ENCODE results near the gene MEFV. TPM values are rescaled to one million over a fixed set of nuclear protein-coding genes. Genes with fewer than 3 reads are reported as not detected.

Gene MEFV
- total RNA-seq, 1 experiment from 2014 or later = not detected

GRCh38 chr16:3259836-3260235 is 3.4 kb upstream of the MEFV start:
- Histone ChIP-seq H3K36me3 (ENCODE audit: insufficient read depth, low read length) (no peaks in the 10 kb centered on the region), H3K4me2 (ENCODE audit: low read depth, low read length, poor library complexity, severe bottlenecking) (no peak overlapping the region), H3K9ac (ENCODE audit: low read length) (no peak overlapping the region), H2AFZ (ENCODE audit: low read length) (no peak overlapping the region), H3K79me2 (ENCODE audit: low read length) (no peaks in the 10 kb centered on the region), H3K4me1 (ENCODE audit: low read length) (peaks cover 13% of the 10 kb centered on the region), H3K9me2 (replicated peaks; ENCODE audit: insufficient read depth, low read length) (no peaks in the 10 kb centered on the region), H3K27ac (ENCODE audit: low read length) (no peak overlapping the region), H3K4me3 (ENCODE audit: low read length) (no peak overlapping the region), H3K9me3 (ENCODE audit: low read length) (no peaks in the 10 kb centered on the region), H4K20me1 (ENCODE audit: insufficient read depth, low read depth, low read length) (no peaks in the 10 kb centered on the region), H3K27me3 (ENCODE audit: low read length) (no peaks in the 10 kb centered on the region)
- no peak for DNase-seq

GRCh38 chr16:3256866-3257465 is 533 bp upstream of the MEFV start:
- H3K4me3 ChIP-seq (ENCODE audit: low read length) = no peak overlapping the region
- H3K9ac ChIP-seq (ENCODE audit: low read length) = no peak overlapping the region
- H4K20me1 ChIP-seq (ENCODE audit: insufficient read depth, low read depth, low read length) = no peaks in the 10 kb centered on the region
- no peak overlapping the region for H2AFZ ChIP-seq (ENCODE audit: low read length)
- no peaks in the 10 kb centered on the region for H3K27me3 ChIP-seq (ENCODE audit: low read length)
- H3K9me2 ChIP-seq (replicated peaks; ENCODE audit: insufficient read depth, low read length) = no peaks in the 10 kb centered on the region
- no peak for DNase-seq
- no peaks in the 10 kb centered on the region for H3K4me1 ChIP-seq (ENCODE audit: low read length)
- no peak overlapping the region for H3K4me2 ChIP-seq (ENCODE audit: low read depth, low read length, poor library complexity, severe bottlenecking)
- H3K9me3 ChIP-seq (ENCODE audit: low read length) = no peaks in the 10 kb centered on the region
- no peaks in the 10 kb centered on the region for H3K36me3 ChIP-seq (ENCODE audit: insufficient read depth, low read length)
- no peaks in the 10 kb centered on the region for H3K79me2 ChIP-seq (ENCODE audit: low read length)
- H3K27ac ChIP-seq (ENCODE audit: low read length) = no peak overlapping the region

- Histone ChIP-seq H3K36me3 (ENCODE audit: insufficient read depth, low read length) (no peaks in the 10 kb centered on the region), H3K9me3 (ENCODE audit: low read length) (no peaks in the 10 kb centered on the region), H3K9ac (ENCODE audit: low read length) (no peak overlapping the region), H3K4me1 (ENCODE audit: low read length) (no peaks in the 10 kb centered on the region), H3K79me2 (ENCODE audit: low read length) (no peaks in the 10 kb centered on the region), H3K4me3 (ENCODE audit: low read length) (no peak overlapping the region), H4K20me1 (ENCODE audit: insufficient read depth, low read depth, low read length) (no peaks in the 10 kb centered on the region), H3K27me3 (ENCODE audit: low read length) (no peaks in the 10 kb centered on the region), H3K9me2 (replicated peaks; ENCODE audit: insufficient read depth, low read length) (no peaks in the 10 kb centered on the region), H2AFZ (ENCODE audit: low read length) (no peak overlapping the region), H3K4me2 (ENCODE audit: low read depth, low read length, poor library complexity, severe bottlenecking) (no peak overlapping the region), H3K27ac (ENCODE audit: low read length) (no peak overlapping the region)
- no peak for DNase-seq
Observed at GRCh38 chr16:3254309-3254708, 2.1 kb downstream of the MEFV start.

GRCh38 chr16:3252967-3253366 is 3.5 kb downstream of the MEFV start:
- Histone ChIP-seq H3K9me3 (ENCODE audit: low read length) (no peaks in the 10 kb centered on the region), H3K4me1 (ENCODE audit: low read length) (no peaks in the 10 kb centered on the region), H3K9ac (ENCODE audit: low read length) (no peak overlapping the region), H3K79me2 (ENCODE audit: low read length) (no peaks in the 10 kb centered on the region), H3K27me3 (ENCODE audit: low read length) (no peaks in the 10 kb centered on the region), H3K4me3 (ENCODE audit: low read length) (no peak overlapping the region), H4K20me1 (ENCODE audit: insufficient read depth, low read depth, low read length) (no peaks in the 10 kb centered on the region), H3K27ac (ENCODE audit: low read length) (no peak overlapping the region), H2AFZ (ENCODE audit: low read length) (no peak overlapping the region), H3K4me2 (ENCODE audit: low read depth, low read length, poor library complexity, severe bottlenecking) (no peak overlapping the region), H3K36me3 (ENCODE audit: insufficient read depth, low read length) (no peaks in the 10 kb centered on the region), H3K9me2 (replicated peaks; ENCODE audit: insufficient read depth, low read length) (no peaks in the 10 kb centered on the region)
- no peak for DNase-seq

- Histone ChIP-seq H3K27ac (ENCODE audit: low read length) (no peak overlapping the region), H3K36me3 (ENCODE audit: insufficient read depth, low read length) (no peaks in the 10 kb centered on the region), H3K79me2 (ENCODE audit: low read length) (no peaks in the 10 kb centered on the region), H2AFZ (ENCODE audit: low read length) (no peak overlapping the region), H4K20me1 (ENCODE audit: insufficient read depth, low read depth, low read length) (no peaks in the 10 kb centered on the region), H3K27me3 (ENCODE audit: low read length) (no peaks in the 10 kb centered on the region), H3K4me2 (ENCODE audit: low read depth, low read length, poor library complexity, severe bottlenecking) (no peak overlapping the region), H3K9me3 (ENCODE audit: low read length) (no peaks in the 10 kb centered on the region), H3K4me3 (ENCODE audit: low read length) (no peak overlapping the region), H3K9ac (ENCODE audit: low read length) (no peak overlapping the region), H3K4me1 (ENCODE audit: low read length) (no peaks in the 10 kb centered on the region), H3K9me2 (replicated peaks; ENCODE audit: insufficient read depth, low read length) (no peaks in the 10 kb centered on the region)
- DNase-seq = no peak
Observed at GRCh38 chr16:3249451-3249850, 7.0 kb downstream of the MEFV start.

GRCh38 chr16:3249020-3249419 is 7.4 kb downstream of the MEFV start:
- Histone ChIP-seq H3K4me1 (ENCODE audit: low read length) (no peaks in the 10 kb centered on the region), H3K4me2 (ENCODE audit: low read depth, low read length, poor library complexity, severe bottlenecking) (no peak overlapping the region), H3K9me2 (replicated peaks; ENCODE audit: insufficient read depth, low read length) (no peaks in the 10 kb centered on the region), H2AFZ (ENCODE audit: low read length) (no peak overlapping the region), H3K79me2 (ENCODE audit: low read length) (no peaks in the 10 kb centered on the region), H3K36me3 (ENCODE audit: insufficient read depth, low read length) (no peaks in the 10 kb centered on the region), H3K27ac (ENCODE audit: low read length) (no peak overlapping the region), H3K27me3 (ENCODE audit: low read length) (no peaks in the 10 kb centered on the region), H4K20me1 (ENCODE audit: insufficient read depth, low read depth, low read length) (no peaks in the 10 kb centered on the region), H3K4me3 (ENCODE audit: low read length) (no peak overlapping the region), H3K9me3 (ENCODE audit: low read length) (no peaks in the 10 kb centered on the region), H3K9ac (ENCODE audit: low read length) (no peak overlapping the region)
- DNase-seq = no peak

GRCh38 chr16:3248596-3248995 is 7.8 kb downstream of the MEFV start:
- no peaks in the 10 kb centered on the region for H3K9me3 ChIP-seq (ENCODE audit: low read length)
- no peak for DNase-seq
- no peaks in the 10 kb centered on the region for H3K27me3 ChIP-seq (ENCODE audit: low read length)
- no peak overlapping the region for H3K4me3 ChIP-seq (ENCODE audit: low read length)
- H4K20me1 ChIP-seq (ENCODE audit: insufficient read depth, low read depth, low read length) = no peaks in the 10 kb centered on the region
- H3K79me2 ChIP-seq (ENCODE audit: low read length) = no peaks in the 10 kb centered on the region
- H3K9ac ChIP-seq (ENCODE audit: low read length) = no peak overlapping the region
- H2AFZ ChIP-seq (ENCODE audit: low read length) = no peak overlapping the region
- H3K4me2 ChIP-seq (ENCODE audit: low read depth, low read length, poor library complexity, severe bottlenecking) = no peak overlapping the region
- no peaks in the 10 kb centered on the region for H3K4me1 ChIP-seq (ENCODE audit: low read length)
- no peak overlapping the region for H3K27ac ChIP-seq (ENCODE audit: low read length)
- H3K9me2 ChIP-seq (replicated peaks; ENCODE audit: insufficient read depth, low read length) = no peaks in the 10 kb centered on the region
- H3K36me3 ChIP-seq (ENCODE audit: insufficient read depth, low read length) = no peaks in the 10 kb centered on the region

GRCh38 chr16:3246876-3247275 is 9.6 kb downstream of the MEFV start:
- H4K20me1 ChIP-seq (ENCODE audit: insufficient read depth, low read depth, low read length) = no peaks in the 10 kb centered on the region

GRCh38 chr16:3246002-3246401 is 10.4 kb downstream of the MEFV start:
- Histone ChIP-seq H4K20me1 (ENCODE audit: insufficient read depth, low read depth, low read length) (no peaks in the 10 kb centered on the region), H3K9me3 (ENCODE audit: low read length) (no peaks in the 10 kb centered on the region), H3K4me3 (ENCODE audit: low read length) (no peak overlapping the region), H3K4me2 (ENCODE audit: low read depth, low read length, poor library complexity, severe bottlenecking) (no peak overlapping the region), H2AFZ (ENCODE audit: low read length) (no peak overlapping the region), H3K9me2 (replicated peaks; ENCODE audit: insufficient read depth, low read length) (no peaks in the 10 kb centered on the region), H3K9ac (ENCODE audit: low read length) (no peak overlapping the region), H3K4me1 (ENCODE audit: low read length) (no peaks in the 10 kb centered on the region), H3K36me3 (ENCODE audit: insufficient read depth, low read length) (no peaks in the 10 kb centered on the region), H3K27ac (ENCODE audit: low read length) (no peak overlapping the region), H3K79me2 (ENCODE audit: low read length) (no peaks in the 10 kb centered on the region), H3K27me3 (ENCODE audit: low read length) (no peaks in the 10 kb centered on the region)
- DNase-seq = no peak

More at GRCh38 chr16:3246876-3247275, 9.6 kb downstream of the MEFV start:
- H3K36me3 ChIP-seq (ENCODE audit: insufficient read depth, low read length) = no peaks in the 10 kb centered on the region
- no peak overlapping the region for H3K4me3 ChIP-seq (ENCODE audit: low read length)
- H3K4me1 ChIP-seq (ENCODE audit: low read length) = no peaks in the 10 kb centered on the region
- no peak overlapping the region for H3K9ac ChIP-seq (ENCODE audit: low read length)
- H2AFZ ChIP-seq (ENCODE audit: low read length) = no peak overlapping the region
- no peaks in the 10 kb centered on the region for H3K27me3 ChIP-seq (ENCODE audit: low read length)
- DNase-seq = no peak
- H3K4me2 ChIP-seq (ENCODE audit: low read depth, low read length, poor library complexity, severe bottlenecking) = no peak overlapping the region
- no peaks in the 10 kb centered on the region for H3K9me3 ChIP-seq (ENCODE audit: low read length)
- H3K9me2 ChIP-seq (replicated peaks; ENCODE audit: insufficient read depth, low read length) = no peaks in the 10 kb centered on the region
- no peaks in the 10 kb centered on the region for H3K79me2 ChIP-seq (ENCODE audit: low read length)
- H3K27ac ChIP-seq (ENCODE audit: low read length) = no peak overlapping the region

Measured in Karpas-422 (cell line).